ENCODE results near the gene PARN.

PARN gene

GRCh38 chr16:14600164-14600563 is 29.9 kb downstream of the PARN start:
- no peak for TF ChIP-seq PRDM2 (tag by site-specific recombination; IDR thresholded peaks at IDR 0.05; ENCODE audit: borderline replicate concordance)
- no peak for TF ChIP-seq ZNF391 (tag by site-specific recombination; IDR thresholded peaks at IDR 0.05; ENCODE audit: borderline replicate concordance, low read depth)
- no peak for TF ChIP-seq ZNF146 (tag by site-specific recombination; IDR thresholded peaks at IDR 0.05)
- no peak for TF ChIP-seq ZBTB6 (tag by site-specific recombination; IDR thresholded peaks at IDR 0.05)
- no peak for TF ChIP-seq ZNF433 (tag by site-specific recombination; IDR thresholded peaks at IDR 0.05; ENCODE audit: low read depth)
- TF ChIP-seq ZNF341 (tag by site-specific recombination; IDR thresholded peaks at IDR 0.05; ENCODE audit: low read depth), result no peak
- TF ChIP-seq ZNF596 (tag by site-specific recombination; IDR thresholded peaks at IDR 0.05), result no peak
- no peak for TF ChIP-seq SETDB1 (IDR thresholded peaks at IDR 0.05; ENCODE audit: insufficient read length, low read length)
- TF ChIP-seq HOXC10 (CRISPR knock-in tag; IDR thresholded peaks at IDR 0.05), result no peak
- TF ChIP-seq ZNF404 (tag by site-specific recombination; IDR thresholded peaks at IDR 0.05), result no peak
- TF ChIP-seq ZNF645 (tag by site-specific recombination; IDR thresholded peaks at IDR 0.05), result no peak
- TF ChIP-seq HIC1 (tag by site-specific recombination; IDR thresholded peaks at IDR 0.05), result no peak
- TF ChIP-seq ZNF548 (tag by site-specific recombination; IDR thresholded peaks at IDR 0.05), result no peak
- no peak for TF ChIP-seq ATF2 (tag by site-specific recombination; IDR thresholded peaks at IDR 0.05; ENCODE audit: low read depth)
- no peak for TF ChIP-seq HOXD13 (CRISPR knock-in tag; IDR thresholded peaks at IDR 0.05; ENCODE audit: borderline replicate concordance)
- no peak for TF ChIP-seq EGR2 (tag by site-specific recombination; IDR thresholded peaks at IDR 0.05; ENCODE audit: low read depth)
- TF ChIP-seq ZNF19 (tag by site-specific recombination; IDR thresholded peaks at IDR 0.05; ENCODE audit: low read depth), result no peak
- TF ChIP-seq ZBTB21 (tag by site-specific recombination; IDR thresholded peaks at IDR 0.05), result no peak
- TF ChIP-seq SCRT1 (tag by site-specific recombination; IDR thresholded peaks at IDR 0.05; ENCODE audit: borderline replicate concordance), result no peak
- Histone ChIP-seq H3K4me1 (ENCODE audit: control insufficient read depth, insufficient read depth, low read length) (no peaks in the 10 kb centered on the region), H3K9me3 (ENCODE audit: control insufficient read depth, insufficient read depth, low read depth, low read length) (no peaks in the 10 kb centered on the region), H3K27ac (ENCODE audit: extremely low read depth, low read depth, low read length) (no peak overlapping the region), H3K36me3 (ENCODE audit: control insufficient read depth in 2 of 2, insufficient read depth in 1 of 2, low read length in 2 of 2) (peaks cover 52 to 72% of the 10 kb centered on the region in 2 experiments), H3K4me3 (ENCODE audit: low read depth, low read length) (no peak overlapping the region)
- CTCF ChIA-PET, result interaction anchor here (1.1 to 1.5 kb wide), 3 partner anchors 10 to 39 kb away, joined by 5 to 7 read pairs (median 7); no protein-coding TSS in a partner anchor
- POLR2A ChIA-PET, result no interaction called here

Data from HEK293 (cell line).